Hepatocyte (in vitro differentiated cells): ENCODE measurements around the gene ARID3A.

ENCODE experiments used
- EZH2 ChIP-seq: fragments of 200-600 bp; sonication (generic); IDR thresholded peaks from 2 replicates; pipeline ENCODE4 v1.6.1; 2016; ENCODE audit warnings: antibody characterized with exemption, mild to moderate bottlenecking, borderline replicate concordance
- TF ChIP-seq, protein P1 (sequence below): fragments of 200-600 bp; sonication (generic); IDR thresholded peaks from 2 replicates; pipeline ENCODE4 v1.5.1; 2016; ENCODE audit warnings: antibody characterized with exemption, mild to moderate bottlenecking; ENCODE audit not compliant: poor library complexity

GRCh38 chr19:892243-892893 lies 33.5 kb upstream of the ARID3A start:
- TF ChIP-seq, protein P1, sequence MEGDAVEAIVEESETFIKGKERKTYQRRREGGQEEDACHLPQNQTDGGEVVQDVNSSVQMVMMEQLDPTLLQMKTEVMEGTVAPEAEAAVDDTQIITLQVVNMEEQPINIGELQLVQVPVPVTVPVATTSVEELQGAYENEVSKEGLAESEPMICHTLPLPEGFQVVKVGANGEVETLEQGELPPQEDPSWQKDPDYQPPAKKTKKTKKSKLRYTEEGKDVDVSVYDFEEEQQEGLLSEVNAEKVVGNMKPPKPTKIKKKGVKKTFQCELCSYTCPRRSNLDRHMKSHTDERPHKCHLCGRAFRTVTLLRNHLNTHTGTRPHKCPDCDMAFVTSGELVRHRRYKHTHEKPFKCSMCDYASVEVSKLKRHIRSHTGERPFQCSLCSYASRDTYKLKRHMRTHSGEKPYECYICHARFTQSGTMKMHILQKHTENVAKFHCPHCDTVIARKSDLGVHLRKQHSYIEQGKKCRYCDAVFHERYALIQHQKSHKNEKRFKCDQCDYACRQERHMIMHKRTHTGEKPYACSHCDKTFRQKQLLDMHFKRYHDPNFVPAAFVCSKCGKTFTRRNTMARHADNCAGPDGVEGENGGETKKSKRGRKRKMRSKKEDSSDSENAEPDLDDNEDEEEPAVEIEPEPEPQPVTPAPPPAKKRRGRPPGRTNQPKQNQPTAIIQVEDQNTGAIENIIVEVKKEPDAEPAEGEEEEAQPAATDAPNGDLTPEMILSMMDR: no peak
- no peak for TF ChIP-seq EZH2
